GM23338 (cell line): ENCODE data around the gene NAMPT. TPM values are rescaled to one million over a fixed set of nuclear protein-coding genes. Genes with fewer than 3 reads are reported as not detected.

Source experiments
- ATAC-seq: fragments of 200-7000 bp; cut with Tn5 transposase; 3 replicates; pipeline ENCODE4 v1.9.1; 2020
- DNase-seq: peaks from one replicate; pipeline ENCODE4 v3.0.0-alpha.2; 2015; ENCODE audit warnings: low spot score
- H2AFZ ChIP-seq: fragments of 200-600 bp; sonication (generic); 2 replicates; pipeline ENCODE4 v1.8.0; 2016; ENCODE audit warnings: antibody characterized with exemption, mild to moderate bottlenecking, moderate library complexity
- H3F3A ChIP-seq: fragments of 200-600 bp; sonication (generic); replicated peaks from 2 replicates; pipeline ENCODE4 v1.8.0; 2017; ENCODE audit warnings: antibody characterized with exemption, mixed run types, low read depth
- H3K27ac ChIP-seq: fragments of 200-600 bp; sonication (generic); 2 replicates; pipeline ENCODE4 v1.6.1; 2016; ENCODE audit warnings: low read depth
- H3K27me3 ChIP-seq: fragments of 200-600 bp; sonication (generic); 2 replicates; pipeline ENCODE4 v1.8.0; 2016; ENCODE audit warnings: mild to moderate bottlenecking, mixed run types, moderate library complexity; ENCODE audit not compliant: insufficient read depth
- H3K36me3 ChIP-seq: fragments of 200-600 bp; sonication (generic); 2 replicates; pipeline ENCODE4 v1.8.0; 2016; ENCODE audit warnings: mild to moderate bottlenecking; ENCODE audit not compliant: insufficient read depth
- H3K4me1 ChIP-seq: fragments of 200-600 bp; sonication (generic); 2 replicates; pipeline ENCODE4 v1.8.0; 2016; ENCODE audit warnings: mild to moderate bottlenecking, moderate library complexity; ENCODE audit not compliant: insufficient read depth
- H3K4me2 ChIP-seq: fragments of 200-600 bp; sonication (generic); 2 replicates; pipeline ENCODE4 v1.7.1; 2017; ENCODE audit warnings: mixed run types
- H3K4me3 ChIP-seq: fragments of 200-600 bp; sonication (generic); 2 replicates; pipeline ENCODE4 v1.6.1; 2016; ENCODE audit warnings: mixed run types
- H3K79me2 ChIP-seq: fragments of 200-600 bp; sonication (generic); replicated peaks from 2 replicates; pipeline ENCODE4 v1.8.0; 2017; ENCODE audit warnings: mild to moderate bottlenecking; ENCODE audit not compliant: insufficient read depth
- H3K9me2 ChIP-seq: fragments of 200-600 bp; sonication (generic); 2 replicates; pipeline ENCODE4 v1.8.0; 2017; ENCODE audit not compliant: insufficient read depth
- H4K20me1 ChIP-seq: fragments of 200-600 bp; sonication (generic); replicated peaks from 2 replicates; pipeline ENCODE4 v1.8.0; 2017; ENCODE audit warnings: mild to moderate bottlenecking; ENCODE audit not compliant: insufficient read depth
- H3K27ac Mint-ChIP-seq: 2 replicates; pipeline ENCODE4 v1.8.0; 2020; ENCODE audit warnings: inconsistent platforms, mild to moderate bottlenecking, moderate library complexity, mixed read lengths
- H3K27me3 Mint-ChIP-seq: 3 replicates; pipeline ENCODE4 v1.8.0; 2022; ENCODE audit warnings: low read depth, mild to moderate bottlenecking, moderate library complexity, mixed read lengths, inconsistent platforms; ENCODE audit not compliant: insufficient read depth, poor library complexity
- H3K36me3 Mint-ChIP-seq: 3 replicates; pipeline ENCODE4 v1.8.0; 2021; ENCODE audit warnings: low read depth, mild to moderate bottlenecking, inconsistent platforms, moderate library complexity, mixed read lengths
- H3K4me1 Mint-ChIP-seq: 3 replicates; pipeline ENCODE4 v1.8.0; 2020; ENCODE audit warnings: mild to moderate bottlenecking, inconsistent platforms, mixed read lengths
- H3K4me3 Mint-ChIP-seq: 3 replicates; pipeline ENCODE4 v1.8.0; 2021; ENCODE audit warnings: moderate library complexity, mild to moderate bottlenecking, inconsistent platforms, mixed read lengths
- H3K9me3 Mint-ChIP-seq: 3 replicates; pipeline ENCODE4 v1.8.0; 2020; ENCODE audit warnings: moderate library complexity, mild to moderate bottlenecking, inconsistent platforms, mixed read lengths
- EZH2 ChIP-seq: fragments of 200-600 bp; sonication (generic); IDR thresholded peaks from one replicate; pipeline ENCODE4 v1.8.0; 2017; ENCODE audit warnings: antibody characterized with exemption, mild to moderate bottlenecking, low read depth; ENCODE audit not compliant: unreplicated experiment
- NANOG ChIP-seq: IDR thresholded peaks from 2 replicates; pipeline ENCODE4 v1.6.1; 2016; ENCODE audit warnings: antibody characterized with exemption, borderline replicate concordance
- ZNF331 ChIP-seq: fragments of 250-450 bp; sonication (Bioruptor Pico); IDR thresholded peaks from 2 replicates; pipeline ENCODE4 v1.5.0; 2020; ENCODE audit warnings: low read depth, mild to moderate bottlenecking, moderate library complexity
- ZNF462 ChIP-seq: fragments of 250-450 bp; sonication (Bioruptor Pico); IDR thresholded peaks from 2 replicates; pipeline ENCODE4 v1.5.0; 2020; ENCODE audit warnings: mild to moderate bottlenecking, moderate library complexity
- polyA plus RNA-seq: library from polyadenylated mRNA; unstranded; fragments of >200 nt; fragmentation: Nextera tagmentation; extraction: Ambion mirVana; gene quantifications from 2 replicates; pipeline ENCODE4 v1.2.1, GENCODE V29; 2016
- total RNA-seq: library from RNA; depleted of rRNA; stranded (reverse); fragments of >200 nt; shearing (Covaris generic); gene quantifications from 2 replicates; pipeline ENCODE4 v1.2.3, GENCODE V29; 2014

NAMPT gene
- total and polyA plus RNA-seq, 2 experiments from 2014 or later: 37.9 to 73.9 TPM

- H3K4me1 Mint-ChIP-seq: no peaks in the 10 kb centered on the region
- peaks cover 7% of the 10 kb centered on the region for H3K9me3 Mint-ChIP-seq
- H3K27ac Mint-ChIP-seq: no peak overlapping the region
- Histone ChIP-seq H3K27ac (no peak overlapping the region), H4K20me1 (no peaks in the 10 kb centered on the region), H3F3A (no peaks in the 10 kb centered on the region), H3K9me2 (no peaks in the 10 kb centered on the region), H2AFZ (no peak overlapping the region), H3K36me3 (no peaks in the 10 kb centered on the region), H3K4me2 (no peak overlapping the region), H3K4me3 (no peak overlapping the region), H3K27me3 (no peaks in the 10 kb centered on the region), H3K4me1 (no peaks in the 10 kb centered on the region), H3K79me2 (no peaks in the 10 kb centered on the region)
- no peak for DNase-seq
- H3K4me3 Mint-ChIP-seq: no peak overlapping the region
- H3K36me3 Mint-ChIP-seq: no peaks in the 10 kb centered on the region
- TF ChIP-seq ZNF462: no peak
- peaks cover 5% of the 10 kb centered on the region for H3K27me3 Mint-ChIP-seq
- no peak for ATAC-seq
Observed at GRCh38 chr7:106236065-106236464, 48.7 kb downstream of the NAMPT start.

- Mint-ChIP-seq H3K9me3 (peaks cover 7% of the 10 kb centered on the region), H3K4me3 (no peak overlapping the region), H3K27ac (no peak overlapping the region), H3K4me1 (no peaks in the 10 kb centered on the region), H3K36me3 (no peaks in the 10 kb centered on the region), H3K27me3 (peaks cover 2% of the 10 kb centered on the region)
- no peaks in the 10 kb centered on the region for H3K9me2 ChIP-seq
- no peak overlapping the region for H3K4me2 ChIP-seq
- no peaks in the 10 kb centered on the region for H3K27me3 ChIP-seq
- H3K4me3 ChIP-seq: no peak overlapping the region
- no peak overlapping the region for H2AFZ ChIP-seq
- H3K4me1 ChIP-seq: no peaks in the 10 kb centered on the region
- H3F3A ChIP-seq: no peaks in the 10 kb centered on the region
- no peak for DNase-seq
- no peak for ATAC-seq
- H3K79me2 ChIP-seq: no peaks in the 10 kb centered on the region
- no peaks in the 10 kb centered on the region for H4K20me1 ChIP-seq
- no peaks in the 10 kb centered on the region for H3K36me3 ChIP-seq
- H3K27ac ChIP-seq: no peak overlapping the region
- TF ChIP-seq ZNF331 (CRISPR knock-in tag): no peak
- TF ChIP-seq EZH2: no peak
- no peak for TF ChIP-seq ZNF462
- TF ChIP-seq NANOG: no peak
Observed at GRCh38 chr7:106234425-106234824, 50.4 kb downstream of the NAMPT start.
